BLaER1 (cell line): Measurements from ENCODE around the gene C16orf46.

Experiments used
- H3K27ac ChIP-seq: shearing (Covaris generic); formaldehyde crosslinking; 2 replicates; pipeline ENCODE4 v1.8.1; 2022
- H3K27me3 ChIP-seq: shearing (Covaris generic); formaldehyde crosslinking; 2 replicates; pipeline ENCODE4 v1.8.1; 2022
- H3K36me3 ChIP-seq: shearing (Covaris generic); formaldehyde crosslinking; 2 replicates; pipeline ENCODE4 v1.8.1; 2022
- H3K4me1 ChIP-seq: shearing (Covaris generic); formaldehyde crosslinking; 2 replicates; pipeline ENCODE4 v1.8.1; 2022
- H3K4me2 ChIP-seq: shearing (Covaris generic); formaldehyde crosslinking; 2 replicates; pipeline ENCODE4 v1.8.1; 2022
- H3K4me3 ChIP-seq: shearing (Covaris generic); formaldehyde crosslinking; 2 replicates; pipeline ENCODE4 v1.8.1; 2022
- H3K9ac ChIP-seq: shearing (Covaris generic); formaldehyde crosslinking; 2 replicates; pipeline ENCODE4 v1.8.1; 2022
- H3K9me3 ChIP-seq: shearing (Covaris generic); formaldehyde crosslinking; 2 replicates; pipeline ENCODE4 v1.8.1; 2022
- H4K20me1 ChIP-seq: shearing (Covaris generic); formaldehyde crosslinking; 2 replicates; pipeline ENCODE4 v1.8.1; 2022
- Cebpa-rat ChIP-seq: shearing (Covaris generic); IDR thresholded peaks from 2 replicates; pipeline ENCODE4 v1.8.1; 2022

C16orf46 gene

GRCh38 chr16:81060576-81061306 lies 16.3 kb downstream of the C16orf46 start:
- H3K9me3 ChIP-seq, result no peaks in the 10 kb centered on the region
- no peaks in the 10 kb centered on the region for H3K27me3 ChIP-seq
- peaks cover 19% of the 10 kb centered on the region for H3K4me1 ChIP-seq
- TF ChIP-seq Cebpa-rat, result no peak
- no peak overlapping the region for H3K4me3 ChIP-seq
- H3K27ac ChIP-seq, result no peak overlapping the region
- H3K36me3 ChIP-seq, result no peaks in the 10 kb centered on the region
- H4K20me1 ChIP-seq, result no peaks in the 10 kb centered on the region
- H3K4me2 ChIP-seq, result peak overlapping the region; percentile 78
- no peak overlapping the region for H3K9ac ChIP-seq

GRCh38 chr16:81053761-81054160 lies 23.3 kb downstream of the C16orf46 start:
- no peak for TF ChIP-seq Cebpa-rat
- no peaks in the 10 kb centered on the region for H3K27me3 ChIP-seq
- peaks cover 12% of the 10 kb centered on the region for H3K9me3 ChIP-seq
- H4K20me1 ChIP-seq, result no peaks in the 10 kb centered on the region
- no peaks in the 10 kb centered on the region for H3K36me3 ChIP-seq
- H3K9ac ChIP-seq, result no peak overlapping the region
- H3K27ac ChIP-seq, result no peak overlapping the region
- H3K4me2 ChIP-seq, result no peak overlapping the region
- no peak overlapping the region for H3K4me3 ChIP-seq
- no peaks in the 10 kb centered on the region for H3K4me1 ChIP-seq

GRCh38 chr16:81042821-81043220 lies 34.2 kb downstream of the C16orf46 start:
- H3K4me1 ChIP-seq, result no peaks in the 10 kb centered on the region; the same call in 1 of the 2 replicates
- H3K36me3 ChIP-seq, result peaks cover 91% of the 10 kb centered on the region

GRCh38 chr16:81041696-81042095 lies 35.3 kb downstream of the C16orf46 start:
- Histone ChIP-seq H3K4me2 (no peak overlapping the region), H3K27me3 (no peaks in the 10 kb centered on the region), H3K9ac (no peak overlapping the region), H3K9me3 (no peaks in the 10 kb centered on the region), H4K20me1 (peaks cover 53% of the 10 kb centered on the region), H3K27ac (no peak overlapping the region), H3K4me1 (peaks cover 11% of the 10 kb centered on the region), H3K4me3 (no peak overlapping the region), H3K36me3 (peaks cover 92% of the 10 kb centered on the region)
- no peak for TF ChIP-seq Cebpa-rat

More at GRCh38 chr16:81042821-81043220, 34.2 kb downstream of the C16orf46 start:
- Histone ChIP-seq H3K4me3 (no peak overlapping the region), H3K9ac (no peak overlapping the region), H3K27ac (no peak overlapping the region), H3K4me2 (no peak overlapping the region), H3K27me3 (no peaks in the 10 kb centered on the region), H4K20me1 (peaks cover 42% of the 10 kb centered on the region), H3K9me3 (peaks cover 6% of the 10 kb centered on the region)
- TF ChIP-seq Cebpa-rat, result no peak

- Histone ChIP-seq H3K36me3 (peaks cover 84% of the 10 kb centered on the region), H4K20me1 (peaks cover 60% of the 10 kb centered on the region)
These were observed 36.2 kb downstream of the C16orf46 start for GRCh38 chr16:81040842-81041241.

GRCh38 chr16:81040131-81040530 lies 36.9 kb downstream of the C16orf46 start:
- H3K4me3 ChIP-seq, result no peak overlapping the region
- no peaks in the 10 kb centered on the region for H3K27me3 ChIP-seq
- no peak overlapping the region for H3K4me2 ChIP-seq
- H3K9ac ChIP-seq, result no peak overlapping the region
- no peak for TF ChIP-seq Cebpa-rat
- peaks cover 77% of the 10 kb centered on the region for H3K36me3 ChIP-seq
- peaks cover 14% of the 10 kb centered on the region for H3K4me1 ChIP-seq
- no peak overlapping the region for H3K27ac ChIP-seq
- H4K20me1 ChIP-seq, result peaks cover 60% of the 10 kb centered on the region
- no peaks in the 10 kb centered on the region for H3K9me3 ChIP-seq

More at GRCh38 chr16:81040842-81041241, 36.2 kb downstream of the C16orf46 start:
- no peak for TF ChIP-seq Cebpa-rat
- H3K9ac ChIP-seq, result no peak overlapping the region
- no peaks in the 10 kb centered on the region for H3K27me3 ChIP-seq
- H3K27ac ChIP-seq, result no peak overlapping the region
- H3K9me3 ChIP-seq, result no peaks in the 10 kb centered on the region
- no peak overlapping the region for H3K4me3 ChIP-seq
- no peak overlapping the region for H3K4me2 ChIP-seq
- peaks cover 14% of the 10 kb centered on the region for H3K4me1 ChIP-seq

GRCh38 chr16:81036751-81037350 lies 40.2 kb downstream of the C16orf46 start:
- Histone ChIP-seq H3K4me1 (peaks cover 14% of the 10 kb centered on the region), H3K27ac (peak overlapping the region; percentile 88), H3K9ac (peak overlapping the region; percentile 94), H3K9me3 (no peaks in the 10 kb centered on the region), H3K36me3 (peaks cover 53% of the 10 kb centered on the region), H3K4me2 (peak overlapping the region; percentile 93), H3K27me3 (no peaks in the 10 kb centered on the region), H4K20me1 (peaks cover 56% of the 10 kb centered on the region), H3K4me3 (peak overlapping the region; percentile 99)
- TF ChIP-seq Cebpa-rat, result no peak

GRCh38 chr16:81035975-81036750 lies 40.9 kb downstream of the C16orf46 start:
- no peak for TF ChIP-seq Cebpa-rat
- H3K27ac ChIP-seq, result peak overlapping the region; percentile 88
- H3K27me3 ChIP-seq, result no peaks in the 10 kb centered on the region

GRCh38 chr16:81035398-81035974 lies 41.6 kb downstream of the C16orf46 start, which contains the start of gene ATMIN:
Gene ATMIN, plus strand, starts transcription at chr16:81035842. Its CDS starts 29 bp downstream, at chr16:81035871.
- H3K4me2 ChIP-seq, result peak within 1 kb of the TSS; percentile 93
- peaks cover 53% of the 10 kb centered on the region for H3K36me3 ChIP-seq
- H4K20me1 ChIP-seq, result peaks cover 42% of the 10 kb centered on the region
- H3K9me3 ChIP-seq, result no peaks in the 10 kb centered on the region
- H3K4me1 ChIP-seq, result peaks cover 14% of the 10 kb centered on the region
- no peak for TF ChIP-seq Cebpa-rat
- H3K27ac ChIP-seq, result peak within 1 kb of the TSS; percentile 88
- peak within 1 kb of the TSS; percentile 94 for H3K9ac ChIP-seq
- H3K4me3 ChIP-seq, result peak within 1 kb of the TSS; percentile 99
- no peaks in the 10 kb centered on the region for H3K27me3 ChIP-seq

More at GRCh38 chr16:81035975-81036750, 40.9 kb downstream of the C16orf46 start:
- no peaks in the 10 kb centered on the region for H3K9me3 ChIP-seq
- H3K9ac ChIP-seq, result peak overlapping the region; percentile 94
- peak overlapping the region; percentile 93 for H3K4me2 ChIP-seq
- H3K36me3 ChIP-seq, result peaks cover 53% of the 10 kb centered on the region
- H3K4me3 ChIP-seq, result peak overlapping the region; percentile 99
- H4K20me1 ChIP-seq, result peaks cover 49% of the 10 kb centered on the region
- H3K4me1 ChIP-seq, result peaks cover 14% of the 10 kb centered on the region
